UCSD-AML1 (cell line): ENCODE data around the gene WWOX.
"Not testable (repeated sequence)": the region's sequence is repeated elsewhere in the genome, so short reads cannot be mapped to it uniquely, and the experiment has no call there.

ENCODE experiments used
- DNase-seq: peaks from one replicate; lab custom pipeline; 2025; ENCODE audit not compliant: unreplicated experiment; lab: John Stamatoyannopoulos, UW

Gene WWOX

DNA sequence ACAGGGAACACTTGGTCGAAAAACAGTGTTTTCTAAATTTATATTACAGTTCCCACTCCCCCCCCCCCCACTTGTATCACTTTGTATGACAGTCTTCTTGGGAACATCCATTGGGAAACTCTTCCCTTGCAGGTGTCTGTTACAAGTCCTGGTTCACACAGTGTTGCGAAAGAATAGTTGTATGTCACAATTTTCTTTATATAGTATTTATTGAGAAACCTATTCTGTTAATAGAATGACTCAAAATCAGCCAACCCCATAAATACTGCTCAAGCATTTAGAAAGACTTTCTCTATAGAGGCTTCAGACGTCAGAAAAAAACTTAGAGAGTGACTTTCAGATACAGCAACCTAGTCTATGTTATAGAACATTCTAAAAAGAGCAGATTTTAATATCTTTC is 414.4 kb downstream of the WWOX start:
- no peak for DNase-seq

- DNase-seq = not testable (repeated sequence)
Observed at GRCh38 chr16:78514888-78515287, 415.4 kb downstream of the WWOX start.

- DNase-seq = no peak
Observed at GRCh38 chr16:78515421-78515820, 416.0 kb downstream of the WWOX start.

DNA sequence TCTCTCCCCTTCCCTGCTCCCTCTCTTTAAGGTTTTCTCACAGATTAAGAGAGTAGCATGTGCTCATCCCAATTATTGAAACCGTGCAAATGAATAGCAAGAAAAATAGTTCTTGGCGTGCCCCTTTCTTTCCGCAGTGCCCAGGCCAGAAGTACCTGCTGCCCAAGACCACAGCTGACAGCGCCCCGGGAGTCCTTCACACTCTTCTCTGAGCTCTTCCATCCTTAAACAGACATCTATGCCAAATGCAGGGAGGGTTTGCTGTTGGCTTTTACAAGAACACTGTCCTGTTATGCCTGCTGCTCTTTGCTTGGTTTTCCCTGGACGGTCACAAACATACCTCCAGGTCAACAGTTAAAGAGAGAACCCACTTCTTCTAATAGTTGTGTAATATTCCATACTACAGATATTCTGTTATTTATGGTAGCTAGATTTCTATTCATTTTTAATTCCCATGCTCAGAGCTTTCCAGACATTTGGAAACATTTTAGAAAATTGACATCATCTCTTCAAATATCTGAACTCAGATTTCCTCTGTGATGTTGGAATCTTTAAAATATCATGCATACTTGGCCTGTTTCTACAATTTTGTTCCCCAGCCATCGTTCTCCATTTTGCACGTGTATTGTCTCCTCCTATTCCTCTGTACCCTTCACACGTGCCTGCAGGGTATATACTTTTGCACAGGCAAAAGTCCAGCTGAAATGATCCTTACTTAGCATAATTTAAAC is 416.7 kb downstream of the WWOX start:
- no peak for DNase-seq

GRCh38 chr16:78519896-78520295 is 420.4 kb downstream of the WWOX start:
- no peak for DNase-seq

GRCh38 chr16:78520470-78520869 is 421.0 kb downstream of the WWOX start:
- DNase-seq = no peak

GRCh38 chr16:78522327-78522726 is 422.9 kb downstream of the WWOX start:
- no peak for DNase-seq

DNA sequence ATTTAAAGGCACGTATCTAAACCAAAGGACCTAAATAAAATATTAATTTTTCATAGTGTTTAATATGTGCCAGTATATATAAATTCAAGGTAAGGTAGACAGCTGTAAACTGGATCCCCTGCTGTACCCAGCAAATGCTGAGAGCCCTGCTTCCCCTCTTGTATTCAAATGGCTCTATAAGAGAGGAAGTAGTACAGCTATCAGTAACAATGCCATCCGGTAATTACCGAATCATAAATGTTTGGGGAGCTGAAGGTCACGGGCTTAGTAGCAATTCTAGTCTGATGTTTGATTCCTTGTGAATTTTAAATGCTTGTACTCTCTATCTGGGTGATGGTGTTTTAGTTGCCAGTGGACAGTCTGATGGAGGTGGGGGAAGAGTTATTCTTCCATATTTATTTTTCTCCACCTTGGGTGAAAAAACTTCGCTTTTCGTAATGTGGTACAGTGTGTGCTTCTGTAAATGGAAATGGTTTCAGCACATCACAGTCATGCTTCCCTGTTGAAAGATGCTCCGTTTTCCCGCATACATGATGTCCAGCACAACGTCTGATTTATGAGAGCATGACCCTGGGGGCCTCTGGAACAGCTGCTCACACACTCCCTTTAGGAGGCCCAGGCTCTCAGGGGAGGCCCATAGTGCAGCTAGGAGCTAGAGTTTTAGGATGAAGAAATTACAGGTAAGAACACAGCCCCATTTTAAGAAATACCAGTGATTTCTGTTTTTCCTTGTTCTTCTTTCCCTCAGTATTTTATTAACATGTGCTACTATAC is 423.9 kb downstream of the WWOX start:
- DNase-seq = no peak

DNA sequence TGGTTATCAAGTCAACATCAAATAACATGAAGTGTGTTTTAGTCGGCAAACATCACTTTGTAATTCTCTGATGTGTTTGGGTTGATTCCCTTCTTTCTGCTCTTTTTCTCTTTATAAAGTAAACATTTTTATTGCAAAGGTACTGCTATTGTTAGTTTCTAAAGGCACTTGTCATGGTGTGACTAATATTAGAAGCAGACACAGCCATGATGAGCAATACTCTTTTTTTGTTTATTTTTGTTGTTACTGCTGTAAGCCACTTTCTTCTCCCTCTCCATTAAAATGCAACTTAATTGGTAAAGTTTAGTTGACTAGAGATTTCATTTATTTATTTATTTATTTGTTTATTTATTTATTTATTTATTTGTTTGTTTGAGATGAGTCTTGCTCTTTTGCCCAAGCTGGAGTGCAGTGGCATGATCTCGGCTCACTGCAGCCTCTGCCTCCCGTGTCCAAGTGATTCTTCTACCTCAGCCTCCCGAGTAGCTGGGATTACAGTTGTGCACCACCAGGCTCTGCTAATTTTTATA is 424.7 kb downstream of the WWOX start:
- DNase-seq = no peak

- DNase-seq = no peak
Observed at GRCh38 chr16:78528265-78528664, 428.8 kb downstream of the WWOX start.

- DNase-seq = no peak
Observed at GRCh38 chr16:78529881-78530280, 430.4 kb downstream of the WWOX start.

GRCh38 chr16:78530283-78530682 is 430.8 kb downstream of the WWOX start:
- DNase-seq = no peak

DNA sequence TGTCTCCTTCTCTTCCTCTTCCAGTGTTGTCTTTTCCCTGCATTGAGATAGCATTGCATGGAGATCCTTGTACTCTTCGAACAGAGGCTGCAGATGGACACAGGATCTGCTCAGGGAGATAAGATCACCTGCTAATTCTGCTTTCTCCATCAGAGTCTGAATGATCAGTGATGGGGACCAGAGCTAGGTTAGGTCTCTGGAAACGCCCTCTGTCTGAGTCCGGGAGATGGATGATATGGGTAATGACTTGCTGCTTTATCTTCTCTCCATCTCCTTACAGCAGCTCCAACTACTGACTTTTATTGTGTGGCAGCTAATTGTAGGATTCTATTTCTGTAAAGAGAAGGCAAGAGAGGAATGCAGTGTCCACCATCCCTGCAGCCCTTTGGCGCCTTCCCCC is 435.6 kb downstream of the WWOX start:
- no peak for DNase-seq

DNA sequence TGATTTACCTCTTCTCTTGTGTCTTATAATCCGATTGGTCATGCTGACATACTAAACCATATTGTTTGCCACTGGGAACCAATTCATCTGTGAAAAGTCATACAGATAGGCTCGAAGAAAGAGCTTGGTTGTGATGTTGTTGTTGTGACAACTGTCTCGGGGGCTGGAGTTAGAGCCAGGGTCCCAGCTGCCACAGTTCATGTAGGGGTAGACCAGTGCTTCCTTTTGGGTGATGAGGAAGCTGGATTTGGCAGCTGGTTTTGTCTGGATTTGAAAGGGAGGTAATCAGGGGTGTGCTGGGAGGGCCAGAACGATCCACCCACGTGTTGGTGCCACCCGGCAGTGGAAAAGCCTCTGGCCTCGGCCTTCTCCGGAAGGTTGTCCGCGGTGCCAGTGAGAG is 438.1 kb downstream of the WWOX start:
- no peak for DNase-seq

DNA sequence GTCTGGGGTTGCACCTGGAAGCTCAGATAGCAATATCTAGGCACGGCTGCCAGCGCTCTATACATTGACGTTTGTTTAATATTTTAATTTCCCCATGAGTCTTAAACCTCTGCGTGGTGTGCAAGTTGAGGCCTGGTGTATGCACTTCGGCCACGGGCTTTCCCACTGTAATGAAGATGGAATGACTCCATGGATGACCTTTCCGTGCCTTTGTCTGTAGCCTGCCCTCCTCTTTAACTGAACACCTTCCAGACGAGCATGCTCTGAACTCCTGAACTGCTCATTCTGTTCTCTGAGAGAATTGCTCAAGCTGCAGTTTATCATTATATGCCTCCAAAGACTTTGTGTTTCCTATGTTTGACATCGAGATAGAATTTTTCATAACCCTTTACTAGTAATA is 438.8 kb downstream of the WWOX start:
- no peak for DNase-seq

- DNase-seq = no peak
Observed at GRCh38 chr16:78538919-78539318, 439.5 kb downstream of the WWOX start.

DNA sequence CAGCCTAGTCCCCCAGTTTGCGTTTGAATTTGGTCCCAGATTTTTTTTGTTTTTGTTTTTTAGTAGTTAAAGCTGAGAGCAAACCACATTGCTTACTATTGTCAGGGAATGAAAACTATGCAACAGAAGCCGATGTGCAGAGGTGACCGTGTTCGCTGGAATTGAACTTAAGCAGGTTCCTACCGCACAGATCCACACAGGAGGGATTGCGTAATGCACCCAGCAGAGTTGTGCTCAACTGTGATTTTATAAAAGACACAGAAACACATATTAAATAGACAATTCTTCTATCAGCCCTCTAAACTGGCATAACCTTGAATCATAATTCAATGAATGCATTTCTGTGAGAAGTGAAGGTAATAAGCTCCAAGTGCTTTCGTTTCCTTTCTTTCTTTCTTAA is 443.0 kb downstream of the WWOX start:
- no peak for DNase-seq

DNA sequence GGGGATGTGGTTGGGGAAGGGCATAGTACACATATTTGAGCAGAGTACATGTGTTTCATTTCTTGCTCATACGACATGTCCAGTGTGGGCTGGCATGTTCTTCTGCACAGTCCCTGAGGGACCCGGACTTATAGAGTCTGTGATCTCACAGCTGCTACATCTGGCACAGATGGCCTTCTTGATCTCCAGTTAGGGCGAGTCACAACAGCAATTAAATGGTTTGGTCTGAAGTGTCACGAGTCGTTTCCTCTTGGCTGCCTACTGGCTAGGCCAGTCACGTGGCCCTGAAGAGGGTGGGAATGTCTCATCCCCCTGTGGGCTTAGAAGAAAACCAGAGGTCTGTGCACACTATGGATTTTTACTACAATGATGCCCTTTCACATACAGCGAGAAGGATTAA is 443.6 kb downstream of the WWOX start:
- no peak for DNase-seq

GRCh38 chr16:78549366-78549765 is 449.9 kb downstream of the WWOX start:
- DNase-seq = no peak

- no peak for DNase-seq
Observed at GRCh38 chr16:78551487-78552085, 452.1 kb downstream of the WWOX start.

DNA sequence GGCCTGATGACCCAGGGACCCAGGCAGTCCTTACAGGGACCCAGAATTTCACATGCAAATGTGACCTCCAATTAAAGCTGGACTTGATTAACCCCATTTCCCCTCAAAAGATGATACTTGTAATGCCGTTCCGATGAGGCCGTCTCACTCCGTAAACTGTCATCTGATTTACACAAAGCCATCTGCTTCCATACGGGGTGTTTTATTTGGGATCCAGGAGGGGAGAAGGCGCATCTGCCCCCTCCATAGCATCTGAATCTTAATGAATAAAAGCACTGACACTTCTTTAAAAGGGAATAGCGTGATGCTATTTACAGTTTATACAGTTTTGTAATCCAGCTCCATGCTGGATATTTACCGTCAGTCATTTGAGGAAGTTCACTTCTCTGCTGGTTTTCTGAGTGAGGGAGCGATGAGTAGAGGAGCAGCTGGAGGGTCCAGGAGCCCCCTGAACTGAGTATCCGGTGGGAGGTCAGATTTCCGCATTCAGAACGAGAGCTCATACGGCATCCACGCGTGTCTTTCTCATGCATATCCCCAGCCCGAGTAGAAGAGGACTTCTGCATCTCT is 452.7 kb downstream of the WWOX start:
- no peak for DNase-seq

DNA sequence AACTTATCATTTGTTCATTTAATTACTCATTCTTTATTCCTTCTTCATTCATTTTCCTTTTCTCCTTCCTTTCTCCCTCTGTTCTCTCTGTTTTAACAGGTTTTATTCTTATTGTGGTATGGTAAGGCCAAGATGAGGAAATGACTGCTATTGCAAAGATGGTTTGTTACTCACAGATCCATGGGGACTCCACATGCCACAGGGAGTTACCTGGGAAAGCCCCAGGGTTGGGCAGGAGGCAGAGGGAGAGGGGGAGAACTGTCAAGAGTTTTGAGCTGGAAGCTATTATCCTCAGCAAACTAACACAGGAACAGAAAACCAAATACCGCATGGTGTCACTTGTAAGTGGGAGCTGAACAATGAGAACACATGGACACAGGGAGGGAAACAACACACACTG is 453.3 kb downstream of the WWOX start:
- DNase-seq = no peak
